HG03066 (cell line): ENCODE data around the gene HIGD1B.

Source experiments
- ATAC-seq: cut with Tn5 transposase; IDR thresholded peaks from one replicate; pipeline ENCODE4 v1.9.1; 2021; ENCODE audit warnings: low read depth; ENCODE audit not compliant: unreplicated experiment

HIGD1B gene

DNA sequence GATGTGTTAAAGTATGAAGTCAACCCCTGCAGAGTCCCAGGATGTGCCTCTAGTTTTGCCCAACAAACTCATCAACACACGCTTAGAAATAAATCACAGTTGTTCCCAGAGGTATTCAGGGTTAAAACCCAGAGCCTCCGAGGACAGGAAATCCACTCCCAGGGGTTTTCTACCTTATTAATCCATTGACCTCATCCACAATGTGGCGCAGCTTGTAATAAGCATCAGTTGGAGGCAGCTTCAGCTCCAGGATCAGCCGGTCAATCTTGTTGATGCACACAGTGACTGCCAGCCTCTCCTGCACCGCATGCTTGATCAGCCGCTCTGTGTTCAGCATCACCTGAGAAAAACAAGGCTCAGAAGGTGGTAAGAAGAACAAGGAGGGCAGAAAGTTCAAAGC, 28.1 kb downstream of the HIGD1B start:
- no peak for ATAC-seq

GRCh38 chr17:44877121-44877520, 29.4 kb downstream of the HIGD1B start:
- ATAC-seq: no peak

- no peak for ATAC-seq
Observed at GRCh38 chr17:44878627-44879221, 31.0 kb downstream of the HIGD1B start.

GRCh38 chr17:44879376-44879775, 31.7 kb downstream of the HIGD1B start:
- no peak for ATAC-seq

DNA sequence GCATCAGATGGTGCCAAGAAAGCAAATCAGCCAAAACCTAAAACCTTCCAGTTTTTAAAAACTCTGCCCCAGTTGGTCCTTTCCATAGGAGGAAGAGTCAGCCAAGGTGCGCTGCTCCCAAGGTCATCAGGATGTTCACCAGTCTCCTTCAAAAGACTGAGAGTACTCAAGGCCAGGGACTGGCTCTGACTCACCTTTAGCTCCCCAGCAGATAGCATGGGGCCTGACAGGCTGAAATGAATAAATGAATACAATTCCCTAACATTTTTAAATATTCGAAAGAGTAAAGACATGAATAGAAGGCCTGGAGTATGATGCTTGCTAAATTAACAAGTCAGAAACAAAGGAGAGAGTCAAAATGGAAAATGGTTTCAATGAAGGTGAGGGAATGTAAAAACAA, 32.4 kb downstream of the HIGD1B start:
- no peak for ATAC-seq

DNA sequence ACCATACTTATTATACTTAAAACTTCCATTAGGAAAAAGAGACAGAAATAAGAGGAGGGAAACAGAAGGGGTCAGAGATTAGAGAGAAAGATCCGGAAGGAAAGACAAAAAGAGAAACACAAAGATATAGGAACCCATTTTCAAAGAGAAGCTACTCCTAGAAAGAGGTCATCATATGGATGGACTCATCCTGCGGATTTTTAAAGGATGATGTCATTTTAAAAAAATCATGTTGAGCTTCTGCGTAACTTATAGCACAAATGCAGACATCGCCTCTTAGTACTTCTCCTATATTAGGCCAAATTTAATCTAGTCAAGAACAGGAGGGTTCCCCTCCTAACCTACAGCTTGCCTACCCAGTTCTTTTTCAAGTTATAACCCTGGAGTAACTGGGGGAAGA, 33.5 kb downstream of the HIGD1B start:
- no peak for ATAC-seq

DNA sequence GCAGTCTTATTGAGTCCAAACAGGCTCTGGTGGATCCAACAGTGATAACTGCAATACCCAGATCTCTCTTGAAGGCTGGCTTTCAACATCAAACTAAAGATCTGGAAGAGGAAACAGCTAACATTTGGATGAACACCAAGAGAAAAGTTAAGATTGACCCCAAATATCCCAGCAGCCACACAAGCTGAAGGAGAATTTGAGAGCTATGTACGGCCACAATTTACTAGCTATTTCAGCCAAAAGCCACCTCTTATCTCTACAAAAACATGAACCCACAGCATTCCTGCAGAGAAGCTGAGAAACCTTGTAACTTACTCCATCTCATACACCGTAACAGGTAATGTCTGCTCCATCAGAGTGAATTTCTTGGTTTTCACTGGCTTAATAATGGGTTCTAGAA, 37.3 kb downstream of the HIGD1B start:
- no peak for ATAC-seq

- ATAC-seq: no peak
Observed at GRCh38 chr17:44887016-44887415, 39.3 kb downstream of the HIGD1B start.

DNA sequence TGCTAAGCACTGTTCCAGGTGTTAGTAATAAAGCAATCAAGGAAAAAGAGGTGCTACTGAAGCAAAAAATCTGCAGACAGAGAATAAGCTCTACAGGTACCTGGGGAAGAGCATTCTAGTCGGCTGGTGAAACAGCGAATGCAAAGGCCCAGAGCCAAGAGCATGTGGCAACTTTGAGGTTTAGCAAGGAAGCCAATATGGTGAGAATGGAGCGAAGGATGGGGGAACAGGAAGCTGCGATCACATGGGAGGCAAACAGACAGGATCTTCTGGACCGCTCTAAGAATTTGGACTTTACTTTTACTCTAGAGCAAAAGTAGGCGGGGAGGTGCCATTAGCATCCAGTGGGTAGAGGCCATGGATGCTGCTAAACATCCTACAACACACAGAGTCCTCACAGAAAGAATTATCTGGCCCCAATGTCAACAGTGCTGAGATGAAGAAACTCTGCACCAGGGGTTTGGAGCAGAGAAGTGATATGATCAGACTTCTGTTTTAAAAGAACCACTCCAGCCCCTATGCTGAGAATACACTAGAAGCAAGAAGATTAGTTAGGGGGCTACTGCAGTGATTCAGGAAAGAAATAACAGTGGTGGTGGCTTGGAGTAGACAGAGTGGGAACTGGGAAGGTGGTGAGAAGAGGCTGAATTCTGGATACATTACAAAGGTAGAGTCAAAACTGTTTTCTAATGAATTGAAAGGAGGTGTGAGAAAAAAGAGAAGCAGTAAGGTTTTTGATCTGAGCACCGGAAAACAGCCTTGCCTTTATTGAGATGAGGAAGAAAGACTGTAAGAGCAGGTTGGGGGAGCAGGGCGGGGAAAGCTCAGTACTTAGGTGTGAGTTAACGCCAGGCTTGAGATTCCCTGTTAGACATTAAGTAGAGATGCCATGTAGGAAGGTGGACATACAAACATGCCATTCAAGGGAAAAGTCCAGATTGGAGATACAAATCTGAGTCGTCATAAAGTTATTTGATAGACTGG, 40.6 kb downstream of the HIGD1B start:
- no peak for ATAC-seq

DNA sequence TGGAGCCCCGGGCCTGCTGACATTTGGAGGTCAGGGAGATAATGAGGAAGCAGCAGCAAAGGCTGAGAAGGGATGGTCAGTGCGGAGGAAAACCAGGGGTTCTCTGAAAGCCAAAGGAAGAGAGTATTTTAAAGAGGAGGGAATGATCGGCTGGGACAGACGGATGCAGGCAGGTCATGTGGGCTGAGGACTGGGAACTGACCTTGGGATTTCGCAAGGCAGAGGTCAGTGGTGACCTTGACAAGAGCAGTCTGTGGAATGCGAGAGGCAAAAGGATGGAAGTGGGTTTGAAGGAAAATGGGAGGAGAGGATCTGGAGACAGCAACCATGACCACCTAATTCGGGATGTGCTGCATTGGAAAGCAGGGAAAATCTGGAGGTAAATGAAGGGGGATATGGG, 41.3 kb downstream of the HIGD1B start:
- no peak for ATAC-seq

DNA sequence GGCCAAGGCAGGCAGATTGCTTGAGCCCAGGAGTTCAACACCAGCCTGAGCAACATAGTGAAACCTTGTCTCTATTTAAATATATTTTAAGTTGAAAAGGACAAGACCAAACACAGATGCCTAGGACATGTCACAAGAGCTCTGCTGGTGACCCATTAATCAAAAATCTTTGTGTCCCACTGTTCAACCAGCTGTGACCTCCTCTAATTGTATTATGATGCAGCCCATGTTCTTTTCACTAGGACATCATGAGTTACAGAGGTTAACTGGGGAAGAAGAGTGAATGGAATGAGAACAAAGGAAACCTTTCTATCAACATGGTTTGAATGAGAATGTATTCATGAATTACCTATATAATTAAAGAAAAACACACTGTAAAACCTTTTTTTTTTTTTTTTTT, 44.6 kb downstream of the HIGD1B start:
- ATAC-seq: no peak

GRCh38 chr17:44894642-44895041, 47.0 kb downstream of the HIGD1B start:
- ATAC-seq: no peak

GRCh38 chr17:44898768-44899073, 51.0 kb downstream of the HIGD1B start:
- no peak for ATAC-seq

DNA sequence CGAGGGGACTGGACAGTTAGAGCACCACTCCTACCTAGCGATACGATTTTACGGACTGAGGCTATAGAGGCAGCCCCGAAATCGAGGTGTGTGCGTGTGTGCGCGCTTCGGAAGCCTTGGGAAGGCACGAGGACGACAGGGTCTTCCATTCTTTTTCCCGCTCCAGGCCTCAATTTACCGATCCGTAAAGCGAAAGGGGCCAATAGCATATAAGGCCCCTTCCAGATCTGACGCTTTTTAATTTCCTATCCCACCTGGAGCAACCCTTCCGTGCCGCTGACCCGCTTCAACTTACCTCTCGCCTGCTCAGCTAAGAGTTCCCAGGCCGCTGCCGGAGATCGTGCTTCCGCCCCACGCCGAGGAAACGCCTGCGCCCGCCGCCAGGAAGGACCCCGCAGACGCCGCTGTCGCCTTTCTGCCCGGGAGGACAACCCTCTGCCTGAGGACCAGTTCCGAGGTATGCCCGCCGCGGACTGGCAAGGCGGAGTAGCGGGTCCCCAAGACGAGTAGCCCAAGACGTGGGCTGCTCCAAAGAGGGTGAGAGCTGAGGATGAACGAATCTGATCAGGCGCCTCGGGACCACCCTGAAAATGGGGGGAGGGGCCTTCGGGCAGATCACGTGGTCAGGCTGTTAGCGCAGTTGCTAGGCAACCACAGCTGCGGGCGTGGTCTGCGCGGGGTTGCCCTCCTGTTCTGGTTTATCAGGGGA, 51.5 kb downstream of the HIGD1B start, which contains the start of gene EFTUD2:
TSS of gene EFTUD2 (minus strand) at position 372 of the 709 bp plus-strand sequence. CDS start 4,924 bp downstream, outside the sequence.
- peak; percentile 66 for ATAC-seq
